Endometrial microvascular endothelial cells (primary cell): ENCODE data around the gene TRIM29. TPM values are rescaled to one million over a fixed set of nuclear protein-coding genes. Genes with fewer than 3 reads are reported as not detected.

Experiments
- in situ Hi-C: cut with HindIII; loops from 2 replicates; pipeline ENCODE4 v1.10.0; 2017; ENCODE audit warnings: low sequenced_read_pairs, low pct_unique_long_range_greater_than_20kb; ENCODE audit errors: inconsistent ontology term
- total RNA-seq: library from RNA; depleted of rRNA; stranded (reverse); fragments of >200 nt; gene quantifications from one replicate; pipeline ENCODE4 v1.2.3, GENCODE V29; 2015; ENCODE audit errors: inconsistent ontology term

The TRIM29 gene
- total RNA-seq, 1 donor from 2014 or later, result not detected

DNA sequence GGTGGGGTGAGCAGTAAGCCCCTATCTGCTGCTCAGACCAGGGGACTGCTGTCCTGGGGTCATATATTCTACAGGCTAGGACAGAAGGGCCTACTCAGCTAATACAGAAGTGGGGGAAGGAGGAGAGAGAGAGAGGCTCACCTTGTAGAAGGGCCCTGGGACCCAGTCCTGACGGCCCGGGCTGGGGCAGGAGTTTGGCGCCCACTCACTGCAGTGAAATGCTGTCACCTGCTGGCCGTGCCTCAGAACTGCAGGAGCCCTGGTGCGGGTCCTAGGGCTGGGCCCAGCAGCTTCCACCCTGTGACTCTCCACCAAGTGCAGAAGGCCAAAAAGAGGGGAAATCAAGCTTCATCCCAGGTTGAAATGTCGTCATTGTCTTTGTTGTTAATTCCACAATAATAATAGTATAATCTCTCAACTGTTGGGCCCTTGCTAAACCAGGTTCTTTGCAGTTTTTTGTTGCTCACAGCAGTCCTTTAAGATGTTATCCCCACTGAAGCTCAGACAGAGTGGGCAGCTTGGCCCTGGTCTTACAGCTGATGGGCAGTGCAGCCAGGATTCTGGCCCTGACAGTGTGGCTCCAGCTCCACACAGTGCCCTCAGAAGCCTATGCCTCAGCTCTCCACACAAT, 29.6 kb downstream of the TRIM29 start:
- in situ Hi-C loops, result no loop called here

DNA sequence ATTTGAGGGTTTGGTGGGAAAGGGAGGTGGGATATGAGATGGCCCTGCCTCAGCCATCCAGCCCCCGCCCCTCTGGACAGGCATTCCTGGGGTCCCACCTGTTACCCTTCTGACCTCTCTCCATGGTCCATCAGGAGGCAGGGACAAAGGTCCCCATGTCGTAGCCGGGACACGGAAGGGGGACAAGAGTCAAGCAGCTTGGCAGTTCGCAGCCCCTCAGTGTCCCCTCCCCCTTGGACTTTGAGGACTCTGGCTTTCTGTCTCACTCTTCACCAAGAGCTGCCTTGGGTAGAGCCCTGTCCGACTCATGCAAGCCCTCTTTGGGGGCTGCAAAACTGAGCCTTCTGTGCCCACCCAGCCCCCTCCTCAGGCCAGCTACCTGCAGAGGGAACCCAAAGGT, 30.2 kb downstream of the TRIM29 start:
- in situ Hi-C loops, result no loop called here

GRCh38 chr11:120106354-120107150, 31.4 kb downstream of the TRIM29 start:
- in situ Hi-C loops, result no loop called here

DNA sequence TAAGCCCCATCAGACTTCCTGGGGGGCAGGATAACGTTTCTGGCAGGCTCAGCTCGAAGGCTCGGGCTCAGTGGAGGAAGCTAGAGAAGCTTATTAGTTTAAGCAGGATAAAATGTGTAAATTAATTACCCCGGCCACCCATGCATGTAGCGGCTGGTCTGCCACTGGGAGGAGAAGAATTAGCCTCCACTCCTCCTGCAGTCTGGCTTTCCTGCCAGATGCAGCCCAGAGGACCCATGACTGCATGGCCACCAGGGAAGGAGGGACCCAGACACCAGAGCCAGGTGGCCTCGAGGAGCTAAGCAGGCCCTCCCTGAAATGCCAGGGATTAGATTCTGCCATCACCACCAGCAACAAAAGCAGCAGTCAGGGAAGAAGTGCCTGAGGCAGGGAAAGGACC, 32.3 kb downstream of the TRIM29 start:
- in situ Hi-C loops, result no loop called here

DNA sequence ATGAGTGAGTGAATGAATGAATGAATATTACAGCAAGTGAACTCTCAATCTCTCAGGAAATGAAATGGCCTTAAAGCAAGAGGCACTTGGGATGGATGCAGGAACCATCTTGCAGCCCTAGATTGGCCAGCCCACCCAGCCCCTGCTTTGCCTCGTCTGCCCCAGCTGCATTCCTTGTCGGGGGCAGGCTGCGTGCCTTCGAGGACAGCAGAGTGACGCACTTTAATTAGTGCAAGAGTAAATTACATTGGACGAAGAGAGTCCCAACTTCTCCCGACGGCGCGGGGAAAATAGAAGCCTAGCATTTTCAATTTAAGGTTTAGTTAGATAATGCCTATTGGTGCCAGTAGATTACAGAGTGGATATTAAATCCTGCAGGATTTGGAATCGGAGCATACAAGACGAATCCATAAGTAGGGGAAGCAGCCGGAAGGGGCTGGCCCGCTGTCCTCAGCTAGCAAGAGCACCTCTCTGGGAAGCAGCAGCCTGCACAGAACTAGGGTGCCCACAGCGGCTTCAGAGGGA, 33.8 kb downstream of the TRIM29 start:
- in situ Hi-C loops, result no loop called here

- in situ Hi-C loops, result no loop called here
Observed at GRCh38 chr11:120102864-120103122, 35.1 kb downstream of the TRIM29 start.

GRCh38 chr11:120102050-120102863, 35.7 kb downstream of the TRIM29 start:
- in situ Hi-C loops, result no loop called here

- in situ Hi-C loops, result no loop called here
Observed at GRCh38 chr11:120098503-120099020, 39.4 kb downstream of the TRIM29 start.

DNA sequence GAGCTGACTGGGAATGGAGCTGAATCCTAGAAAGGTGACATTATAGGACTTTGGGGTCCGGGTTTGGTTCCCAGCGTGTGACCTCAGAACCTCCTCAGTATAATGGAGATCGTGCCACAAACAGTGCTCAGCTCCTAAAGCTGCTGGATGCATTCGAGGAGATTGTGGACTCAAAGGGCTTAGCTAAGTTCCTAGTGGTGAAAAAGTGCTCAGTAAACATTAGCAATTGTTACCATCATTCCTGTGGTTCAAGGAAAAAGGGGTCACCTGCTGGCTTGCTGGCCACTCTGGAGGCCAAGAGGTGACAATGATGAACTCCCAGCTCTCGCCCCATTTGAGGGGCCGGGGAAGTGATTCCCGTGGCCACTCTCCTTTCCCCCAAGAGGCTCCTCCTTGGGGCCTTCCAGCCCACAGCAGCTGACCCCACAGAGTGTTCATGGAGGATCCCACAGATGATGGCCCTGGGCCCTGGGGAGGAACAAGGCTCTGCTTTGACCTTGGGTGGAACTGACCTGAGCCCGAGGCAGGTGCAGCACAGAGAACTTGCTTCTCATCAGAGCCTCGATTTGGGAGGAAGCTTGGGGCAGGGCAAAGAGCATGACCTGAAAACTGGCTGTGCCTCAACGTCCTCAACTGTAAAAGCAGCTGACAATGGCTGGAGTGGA, 40.1 kb downstream of the TRIM29 start:
- in situ Hi-C loops, result no loop called here

- in situ Hi-C loops, result no loop called here
Observed at GRCh38 chr11:120096369-120097191, 41.3 kb downstream of the TRIM29 start.

DNA sequence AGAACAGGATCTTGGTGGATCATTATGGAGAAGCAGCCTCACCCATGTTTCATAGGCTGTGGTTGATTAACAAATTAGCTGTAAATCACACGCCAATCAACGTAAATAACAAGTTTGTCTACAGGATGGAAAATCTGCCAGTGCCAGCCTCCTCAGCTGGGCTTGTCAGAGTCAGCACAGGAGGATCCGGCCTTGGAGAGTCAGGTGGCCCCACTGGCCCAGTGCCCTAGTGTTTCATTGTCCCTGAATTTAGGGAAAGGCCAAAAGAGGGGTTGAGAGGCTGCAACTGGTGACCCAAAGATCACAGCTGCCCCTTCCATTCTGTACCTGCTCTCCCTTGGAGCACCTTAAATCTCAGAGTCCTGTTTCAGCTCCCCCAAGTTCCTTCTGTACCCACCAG, 42.4 kb downstream of the TRIM29 start:
- in situ Hi-C loops, result no loop called here

DNA sequence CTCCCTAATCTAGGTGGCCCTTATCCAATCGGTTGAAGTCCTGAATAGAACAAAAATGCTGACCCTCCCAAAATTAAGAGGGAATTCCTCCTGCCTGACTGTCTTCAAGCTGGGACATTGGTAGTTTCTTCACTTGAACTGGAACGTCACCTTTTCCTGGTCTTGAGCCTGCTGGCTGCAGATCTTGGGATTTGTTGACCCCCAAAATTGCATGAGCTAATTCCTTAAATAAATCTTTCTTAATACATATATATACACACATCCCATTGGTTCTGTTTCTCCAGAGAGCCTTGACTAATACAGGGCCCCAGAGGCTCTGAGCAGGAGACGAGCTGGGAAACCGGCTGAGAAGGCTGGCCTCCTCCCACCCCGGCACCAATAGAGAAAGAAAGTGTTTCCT, 46.2 kb downstream of the TRIM29 start:
- in situ Hi-C loops, result no loop called here

DNA sequence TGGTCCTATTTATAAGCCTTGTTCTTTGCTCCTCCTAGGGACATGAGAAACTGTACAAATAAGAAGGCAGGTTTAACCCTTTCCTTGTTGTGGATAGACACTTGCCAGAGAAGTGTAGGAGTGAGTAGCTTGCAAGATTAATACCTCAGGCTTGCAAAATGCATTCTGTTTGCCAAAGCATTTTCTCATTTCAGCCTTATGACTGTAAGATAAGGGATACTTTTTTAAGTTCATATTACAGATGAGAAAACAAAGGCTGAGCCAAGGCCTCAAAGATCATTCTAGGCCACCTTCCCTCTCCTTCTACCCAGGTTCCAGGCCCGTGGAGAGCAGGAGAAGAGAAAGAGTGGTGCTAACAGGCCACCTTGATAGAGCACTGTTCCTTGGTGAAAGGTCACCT, 46.8 kb downstream of the TRIM29 start:
- in situ Hi-C loops, result no loop called here

- in situ Hi-C loops, result no loop called here
Observed at GRCh38 chr11:120090411-120090810, 47.5 kb downstream of the TRIM29 start.

DNA sequence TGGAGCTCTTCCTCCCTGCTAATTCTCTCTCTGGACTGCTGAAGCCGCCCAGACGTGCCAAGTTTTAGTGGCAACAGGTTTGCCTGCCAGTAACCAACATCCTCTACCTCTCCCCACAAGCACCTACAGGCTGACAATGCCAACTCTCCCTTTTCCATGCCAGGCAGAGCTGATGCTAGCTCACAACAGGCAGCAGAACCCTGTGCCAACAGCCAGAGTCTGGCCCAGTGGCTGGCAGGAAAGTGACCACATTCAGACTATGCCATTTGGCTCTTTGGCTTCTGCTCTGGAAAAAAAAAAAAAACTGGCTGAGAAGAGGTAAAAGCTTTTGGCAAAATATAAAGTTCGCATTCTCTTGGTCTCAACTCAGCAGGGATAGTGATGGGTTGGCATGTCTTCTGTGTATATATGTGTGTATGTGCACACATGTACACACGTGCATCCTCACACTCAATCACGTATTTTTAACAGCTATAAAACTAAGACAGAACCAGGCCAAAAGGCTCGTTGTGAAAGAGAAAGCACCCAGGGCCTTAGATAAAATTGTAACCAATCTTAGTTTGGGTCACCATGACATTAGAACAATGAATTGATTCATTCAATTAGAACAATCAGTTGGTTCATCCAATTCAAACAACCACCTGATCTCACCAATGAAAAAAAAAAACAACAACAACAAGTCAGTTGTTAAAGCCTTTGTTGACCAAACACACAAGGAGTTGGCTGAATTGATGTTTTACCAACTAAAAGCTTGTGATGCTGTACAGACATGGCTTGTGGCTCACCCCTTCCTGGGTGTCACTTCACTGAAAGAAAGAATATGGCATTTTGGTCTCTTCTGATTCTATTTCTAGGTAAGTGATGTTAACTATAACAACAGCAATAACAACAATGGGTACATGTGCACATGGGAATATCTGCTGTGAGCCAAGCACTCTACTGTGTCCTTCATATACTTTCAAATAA, 48.6 kb downstream of the TRIM29 start:
- in situ Hi-C loops, result no loop called here

GRCh38 chr11:120088056-120088455, 49.9 kb downstream of the TRIM29 start:
- in situ Hi-C loops, result no loop called here

GRCh38 chr11:120086651-120087050, 51.3 kb downstream of the TRIM29 start:
- in situ Hi-C loops, result no loop called here
